Kidney capillary endothelial cell (primary cell): ENCODE results near the gene SNX32.
A peak's percentile ranks its signal among the peaks of the same experiment; 100 is the strongest.

Experiments used
- DNase-seq: peaks from one replicate; pipeline ENCODE4 v3.0.0-alpha.2; 2018; ENCODE audit warnings: low spot score

Gene SNX32

DNA sequence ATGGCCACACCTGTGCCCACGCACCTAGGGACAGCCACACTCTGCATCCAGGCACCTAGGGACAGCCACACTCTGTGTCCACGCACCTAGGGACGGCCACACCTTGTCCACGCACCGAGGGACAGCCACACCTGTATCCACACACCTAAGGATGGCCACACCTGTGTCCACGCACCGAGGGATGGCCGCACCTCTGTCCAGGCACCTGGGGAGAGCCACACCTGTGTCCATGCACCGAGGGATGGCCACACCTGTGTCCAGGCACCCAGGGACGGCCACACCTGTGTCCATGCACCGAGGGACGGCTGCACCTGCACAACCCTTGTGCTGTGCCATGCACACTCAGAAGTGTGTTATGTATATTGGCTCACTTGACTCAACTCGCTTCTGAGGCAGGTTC is 36.1 kb upstream of the SNX32 start:
- DNase-seq, result no peak

DNA sequence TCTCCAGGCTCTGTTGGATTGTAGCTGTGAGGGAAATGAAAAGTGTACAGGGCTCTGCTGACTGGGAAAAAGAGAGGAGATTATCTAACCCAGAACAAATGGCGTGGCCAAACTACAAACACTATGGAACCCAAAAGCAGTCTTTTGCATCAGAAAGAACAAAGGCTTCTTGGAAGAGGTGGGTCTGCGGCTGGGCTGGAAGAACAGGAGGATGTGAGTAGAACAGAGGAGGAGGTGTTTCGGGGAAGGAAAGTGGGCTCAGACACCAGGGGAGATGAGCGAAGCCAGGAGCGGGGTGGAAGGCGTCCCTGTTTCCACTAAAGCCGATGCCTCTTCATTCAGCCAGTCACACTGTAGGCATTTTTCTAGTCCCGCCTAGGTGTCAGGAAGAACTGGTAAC is 34.9 kb upstream of the SNX32 start:
- DNase-seq, result no peak

- DNase-seq, result no peak
Observed at GRCh38 chr11:65801153-65801987, 32.4 kb upstream of the SNX32 start.

GRCh38 chr11:65802841-65803240 is 30.9 kb upstream of the SNX32 start:
- DNase-seq, result no peak

- no peak for DNase-seq
Observed at GRCh38 chr11:65803797-65804492, 29.8 kb upstream of the SNX32 start.

DNA sequence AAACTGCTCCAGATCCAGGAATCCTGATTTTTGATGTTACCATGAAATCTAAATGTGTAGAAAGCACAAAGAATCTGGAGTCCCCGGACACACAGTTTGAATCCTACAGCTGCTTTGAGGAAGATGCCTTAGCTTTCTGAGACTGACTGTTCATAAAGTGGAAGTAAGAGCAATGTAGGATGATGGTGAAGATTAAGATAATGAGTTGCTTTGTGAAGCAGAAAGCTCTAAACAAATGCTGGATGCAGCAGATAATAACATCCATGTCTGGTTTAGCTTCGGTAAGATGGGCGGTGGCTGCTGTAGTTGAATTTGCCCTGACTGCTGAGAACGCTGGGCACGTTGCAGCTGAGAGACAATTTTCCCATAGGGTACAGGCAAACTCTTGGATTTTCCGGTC is 26.8 kb upstream of the SNX32 start:
- DNase-seq, result no peak

DNA sequence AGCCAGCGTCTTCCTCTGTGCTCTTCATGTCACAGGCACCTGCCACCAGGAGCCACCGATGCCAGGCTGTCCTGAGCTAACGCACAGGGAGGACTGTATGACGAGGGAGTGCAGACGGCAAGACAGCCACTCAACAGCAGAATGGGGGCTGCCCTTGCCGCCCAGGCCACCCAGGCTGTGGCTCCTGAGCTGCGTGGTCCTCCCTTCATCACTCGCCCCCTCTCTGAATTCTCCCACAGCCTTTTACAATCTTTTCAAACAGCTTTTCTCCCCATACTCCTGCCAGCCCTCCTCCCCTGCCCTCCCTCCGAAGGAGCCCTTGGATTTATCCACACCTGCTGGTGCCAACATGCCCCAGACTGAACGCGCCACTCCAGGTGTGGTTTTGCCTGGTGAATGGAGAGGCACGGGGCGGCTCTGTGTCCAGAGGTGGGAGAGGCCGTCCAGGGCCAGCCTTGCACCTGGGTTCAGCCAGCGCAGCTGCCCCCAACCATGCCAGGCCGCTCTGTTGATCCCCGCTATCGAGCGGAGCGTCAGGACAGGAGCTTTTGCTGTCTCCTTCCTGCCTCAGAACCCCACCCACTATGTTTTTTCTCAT is 24.9 kb upstream of the SNX32 start:
- DNase-seq, result no peak

- no peak for DNase-seq
Observed at GRCh38 chr11:65809496-65809895, 24.3 kb upstream of the SNX32 start.

DNA sequence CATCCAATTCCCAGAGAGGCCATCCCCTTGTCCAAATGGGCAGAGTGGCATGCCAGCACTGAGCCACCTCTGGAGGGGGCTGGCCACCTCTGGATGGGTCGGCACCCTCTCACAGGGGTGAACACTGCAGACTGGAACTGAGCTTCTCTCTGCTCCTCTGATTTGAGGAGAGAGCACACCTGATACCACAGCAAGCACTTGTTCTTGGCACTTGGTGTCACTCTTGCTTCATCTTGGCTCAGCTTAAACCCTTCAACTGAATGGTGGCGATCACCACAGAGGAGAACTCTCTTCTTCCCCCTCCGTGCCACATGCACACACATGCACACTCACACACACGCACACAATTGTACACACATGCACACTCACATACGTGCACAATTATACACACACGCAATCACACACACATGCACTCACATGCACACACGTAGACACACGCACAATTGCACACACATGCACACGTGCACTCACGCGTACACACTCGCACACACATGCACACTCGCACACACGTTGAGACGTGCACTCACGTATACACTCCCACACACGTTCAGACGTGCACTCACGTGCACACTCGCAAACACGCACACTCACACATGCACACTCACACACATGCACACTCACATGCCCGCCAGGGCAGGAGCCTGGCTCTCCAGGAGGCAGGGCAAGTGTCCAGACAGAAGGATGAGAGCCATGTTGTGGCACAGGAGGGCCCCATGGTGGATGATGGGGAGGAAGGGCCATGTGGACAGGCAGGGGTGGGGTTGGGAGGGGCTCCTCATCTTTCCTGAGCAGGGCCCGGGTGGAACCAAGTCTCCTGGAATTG is 23.5 kb upstream of the SNX32 start:
- no peak for DNase-seq

GRCh38 chr11:65811764-65812475 is 21.8 kb upstream of the SNX32 start:
- DNase-seq, result no peak

DNA sequence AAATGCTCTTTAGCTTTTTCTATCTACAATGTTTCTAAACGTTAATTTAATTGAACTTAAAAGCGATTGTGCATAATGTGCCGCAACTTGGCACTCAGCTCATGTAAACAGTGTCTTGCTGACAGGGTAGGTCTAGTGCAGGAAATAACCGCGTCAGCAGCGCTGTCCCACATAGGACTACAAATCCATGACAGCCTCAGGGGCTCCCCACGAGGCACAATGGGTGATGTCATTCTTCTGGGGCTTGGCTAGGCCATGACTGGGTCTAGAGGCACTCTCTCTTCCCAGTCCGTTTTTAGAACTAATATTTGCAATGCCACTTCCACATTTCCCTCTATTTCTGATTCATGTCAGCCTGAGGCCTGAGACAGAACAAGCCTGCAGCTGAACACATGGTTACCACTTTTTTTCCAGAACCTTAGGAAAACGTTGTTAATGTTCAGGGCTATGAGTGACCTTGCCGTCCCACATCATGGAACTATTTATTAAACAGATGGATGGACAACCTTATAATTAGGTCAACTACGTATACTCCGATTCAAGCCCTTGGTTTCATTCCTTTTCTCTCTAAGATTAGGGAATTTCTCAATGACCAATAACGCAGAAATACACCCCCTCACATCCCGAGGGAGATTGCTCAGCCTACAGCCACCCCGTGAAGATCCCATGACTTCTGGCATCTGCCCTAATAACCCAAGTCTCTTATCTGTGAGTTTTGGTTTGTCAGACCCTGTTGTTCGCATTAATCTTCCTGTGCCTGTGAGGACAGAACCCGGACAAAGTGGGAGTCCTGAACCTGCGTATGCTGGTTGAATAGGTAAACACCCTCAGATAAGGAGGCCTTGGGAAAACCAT is 19.4 kb upstream of the SNX32 start:
- no peak for DNase-seq

- no peak for DNase-seq
Observed at GRCh38 chr11:65814986-65815565, 18.7 kb upstream of the SNX32 start.

DNA sequence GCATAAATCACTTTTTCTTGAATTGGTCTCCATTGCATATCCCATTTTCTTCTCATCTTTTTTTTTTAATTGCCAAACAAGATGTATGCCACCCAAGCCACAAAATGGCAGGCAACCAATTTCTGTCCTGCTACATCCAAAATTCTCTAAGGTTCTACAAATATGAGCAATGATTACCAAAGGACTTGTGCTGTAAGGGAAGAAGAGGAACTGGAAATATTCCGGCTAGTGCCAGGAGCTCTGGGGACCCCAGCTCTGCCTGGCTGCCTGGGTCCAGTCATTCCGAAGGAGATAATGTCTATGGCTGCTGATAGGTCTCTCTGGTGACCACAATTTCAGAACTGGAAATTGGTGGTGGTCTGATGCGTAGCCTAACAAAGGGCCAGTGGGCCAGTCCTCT is 17.1 kb upstream of the SNX32 start:
- no peak for DNase-seq

GRCh38 chr11:65817312-65817834 is 16.4 kb upstream of the SNX32 start:
- no peak for DNase-seq

DNA sequence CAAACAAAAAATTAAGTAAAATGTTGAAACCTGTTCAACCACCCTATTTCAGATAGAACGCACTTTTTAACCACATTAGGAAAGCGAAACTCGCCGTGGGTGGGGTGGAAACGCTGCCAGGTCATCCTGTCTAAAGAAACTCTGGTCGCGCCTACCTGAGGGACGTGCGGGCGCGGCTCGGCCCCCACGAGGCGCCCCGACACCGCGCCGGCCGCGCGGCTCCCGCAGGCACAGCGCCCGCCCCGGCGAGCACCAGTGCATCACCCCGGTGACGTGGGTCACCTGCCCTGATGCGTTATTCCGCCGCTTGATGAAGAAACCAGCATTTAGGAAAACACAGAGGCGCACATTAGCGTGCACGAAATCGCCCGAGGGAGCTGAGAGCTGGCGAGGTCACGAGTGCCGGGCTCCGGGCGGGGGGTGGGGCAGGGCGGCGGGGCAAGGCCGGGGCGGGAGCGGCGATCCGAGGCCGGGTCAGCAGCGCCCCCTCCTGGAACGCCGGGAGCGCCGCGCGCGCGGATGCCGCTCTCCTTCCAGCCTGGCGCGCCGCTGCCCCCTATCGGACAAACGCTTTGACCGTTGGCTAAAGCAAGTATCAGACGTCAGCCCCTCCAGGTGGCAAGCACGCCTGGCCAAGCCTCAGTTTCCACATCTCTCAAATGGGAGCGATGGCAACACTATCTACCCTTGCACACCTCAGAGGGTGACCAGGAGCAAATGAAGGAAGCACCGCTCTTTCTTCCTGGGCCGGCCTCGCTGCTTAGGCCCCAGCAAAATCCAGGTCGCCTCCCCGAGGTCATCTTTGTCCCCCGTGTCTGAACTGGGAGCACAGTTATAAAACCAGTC is 15.7 kb upstream of the SNX32 start:
- peak; percentile 88 for DNase-seq

- DNase-seq, result no peak
Observed at GRCh38 chr11:65821107-65821506, 12.7 kb upstream of the SNX32 start.

GRCh38 chr11:65822776-65823528 is 10.8 kb upstream of the SNX32 start:
- no peak for DNase-seq

GRCh38 chr11:65826984-65827735 is 6.6 kb upstream of the SNX32 start:
- DNase-seq, result no peak
